ENCODE data around the gene TMSB10. TPM values are rescaled to one million over a fixed set of nuclear protein-coding genes. Genes with fewer than 3 reads are reported as not detected.

Gene TMSB10
- total and polyA plus RNA-seq, 2 of the 13 experiments (the other 11 are each of a cell fraction or from before 2014, with no cell fraction given) = 665 to 708 TPM

DNA sequence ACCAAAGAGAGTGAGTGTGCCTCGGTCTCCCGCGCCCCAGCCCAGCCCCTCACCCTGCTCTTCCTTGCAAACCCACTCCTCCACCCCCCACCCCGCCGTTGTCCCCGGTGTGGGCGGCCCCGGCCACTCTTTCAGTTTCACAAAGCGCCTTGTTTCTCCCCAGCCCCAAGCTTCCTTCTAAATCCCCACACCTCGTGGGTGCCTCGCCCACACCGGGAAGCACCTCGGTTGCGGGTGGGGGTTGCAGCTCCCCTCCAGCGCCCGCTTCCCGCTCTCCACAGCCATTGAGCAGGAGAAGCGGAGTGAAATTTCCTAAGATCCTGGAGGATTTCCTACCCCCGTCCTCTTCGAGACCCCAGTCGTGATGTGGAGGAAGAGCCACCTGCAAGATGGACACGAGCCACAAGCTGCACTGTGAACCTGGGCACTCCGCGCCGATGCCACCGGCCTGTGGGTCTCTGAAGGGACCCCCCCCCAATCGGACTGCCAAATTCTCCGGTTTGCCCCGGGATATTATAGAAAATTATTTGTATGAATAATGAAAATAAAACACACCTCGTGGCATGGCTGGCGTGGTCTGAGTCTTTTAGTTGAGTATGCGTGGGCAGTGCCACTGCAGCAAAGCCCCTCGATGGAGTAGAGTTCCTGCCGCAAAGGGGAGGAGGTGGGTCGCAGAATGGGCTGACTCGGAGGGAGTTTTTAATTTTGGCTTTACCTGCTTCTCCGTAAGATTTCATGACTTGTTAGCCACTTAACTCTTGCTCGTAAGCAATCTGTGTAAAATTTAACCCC lies 848 bp downstream of the TMSB10 start (continued):
- TF ChIP-seq, protein P1, sequence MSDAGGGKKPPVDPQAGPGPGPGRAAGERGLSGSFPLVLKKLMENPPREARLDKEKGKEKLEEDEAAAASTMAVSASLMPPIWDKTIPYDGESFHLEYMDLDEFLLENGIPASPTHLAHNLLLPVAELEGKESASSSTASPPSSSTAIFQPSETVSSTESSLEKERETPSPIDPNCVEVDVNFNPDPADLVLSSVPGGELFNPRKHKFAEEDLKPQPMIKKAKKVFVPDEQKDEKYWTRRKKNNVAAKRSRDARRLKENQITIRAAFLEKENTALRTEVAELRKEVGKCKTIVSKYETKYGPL (CRISPR knock-in tag; IDR thresholded peaks at IDR 0.05) = no peak
- TF ChIP-seq RORA (CRISPR knock-in tag; IDR thresholded peaks at IDR 0.05) (no peak), TCF12 (IDR thresholded peaks at IDR 0.05) (no peak), TCF12 (CRISPR knock-in tag; IDR thresholded peaks at IDR 0.05) (no peak), MTA3 (CRISPR knock-in tag; IDR thresholded peaks at IDR 0.05) (no peak), ZNF343 (CRISPR knock-in tag; IDR thresholded peaks at IDR 0.05) (no peak), ZNF567 (CRISPR knock-in tag; IDR thresholded peaks at IDR 0.05; ENCODE audit: borderline replicate concordance) (no peak), ZNF30 (CRISPR knock-in tag; IDR thresholded peaks at IDR 0.05) (no peak), ZNF253 (CRISPR knock-in tag; IDR thresholded peaks at IDR 0.05; ENCODE audit: borderline replicate concordance) (no peak), ZNF678 (CRISPR knock-in tag; IDR thresholded peaks at IDR 0.05) (no peak), IRF2 (CRISPR knock-in tag; IDR thresholded peaks at IDR 0.05) (no peak), NFE2 (CRISPR knock-in tag; IDR thresholded peaks at IDR 0.05) (no peak), ZNF232 (CRISPR knock-in tag; IDR thresholded peaks at IDR 0.05; ENCODE audit: borderline replicate concordance) (no peak), ZNF383 (CRISPR knock-in tag; IDR thresholded peaks at IDR 0.05; ENCODE audit: borderline replicate concordance) (no peak), CEBPB (IDR thresholded peaks at IDR 0.05; ENCODE audit: borderline replicate concordance, low read depth, low read length) (no peak), AKAP8 (CRISPR knock-in tag; IDR thresholded peaks at IDR 0.05) (no peak), ARID2 (CRISPR knock-in tag; IDR thresholded peaks at IDR 0.05; ENCODE audit: borderline replicate concordance) (no peak), CAMTA2 (CRISPR knock-in tag; IDR thresholded peaks at IDR 0.05; ENCODE audit: borderline replicate concordance) (no peak), NCOR1 (IDR thresholded peaks at IDR 0.05; ENCODE audit: borderline replicate concordance, low read length) (0 out of 2 replicates have a peak, but pooled peaks have one; percentile 8), ZNF776 (CRISPR knock-in tag; IDR thresholded peaks at IDR 0.05) (no peak)
- TF ChIP-seq, protein P2, sequence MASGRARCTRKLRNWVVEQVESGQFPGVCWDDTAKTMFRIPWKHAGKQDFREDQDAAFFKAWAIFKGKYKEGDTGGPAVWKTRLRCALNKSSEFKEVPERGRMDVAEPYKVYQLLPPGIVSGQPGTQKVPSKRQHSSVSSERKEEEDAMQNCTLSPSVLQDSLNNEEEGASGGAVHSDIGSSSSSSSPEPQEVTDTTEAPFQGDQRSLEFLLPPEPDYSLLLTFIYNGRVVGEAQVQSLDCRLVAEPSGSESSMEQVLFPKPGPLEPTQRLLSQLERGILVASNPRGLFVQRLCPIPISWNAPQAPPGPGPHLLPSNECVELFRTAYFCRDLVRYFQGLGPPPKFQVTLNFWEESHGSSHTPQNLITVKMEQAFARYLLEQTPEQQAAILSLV (CRISPR knock-in tag; IDR thresholded peaks at IDR 0.05; ENCODE audit: borderline replicate concordance) = no peak
- TF ChIP-seq, protein P3, sequence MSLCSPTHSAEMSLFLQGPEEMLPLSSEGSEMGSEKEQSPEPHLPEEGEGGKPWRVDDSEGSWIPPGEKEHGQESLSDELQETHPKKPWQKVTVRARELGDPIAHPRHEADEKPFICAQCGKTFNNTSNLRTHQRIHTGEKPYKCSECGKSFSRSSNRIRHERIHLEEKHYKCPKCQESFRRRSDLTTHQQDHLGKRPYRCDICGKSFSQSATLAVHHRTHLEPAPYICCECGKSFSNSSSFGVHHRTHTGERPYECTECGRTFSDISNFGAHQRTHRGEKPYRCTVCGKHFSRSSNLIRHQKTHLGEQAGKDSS (CRISPR knock-in tag; IDR thresholded peaks at IDR 0.05; ENCODE audit: borderline replicate concordance, low read depth) = no peak
- TF ChIP-seq, protein P4, sequence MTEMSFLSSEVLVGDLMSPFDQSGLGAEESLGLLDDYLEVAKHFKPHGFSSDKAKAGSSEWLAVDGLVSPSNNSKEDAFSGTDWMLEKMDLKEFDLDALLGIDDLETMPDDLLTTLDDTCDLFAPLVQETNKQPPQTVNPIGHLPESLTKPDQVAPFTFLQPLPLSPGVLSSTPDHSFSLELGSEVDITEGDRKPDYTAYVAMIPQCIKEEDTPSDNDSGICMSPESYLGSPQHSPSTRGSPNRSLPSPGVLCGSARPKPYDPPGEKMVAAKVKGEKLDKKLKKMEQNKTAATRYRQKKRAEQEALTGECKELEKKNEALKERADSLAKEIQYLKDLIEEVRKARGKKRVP (CRISPR knock-in tag; IDR thresholded peaks at IDR 0.05) = no peak
- TF ChIP-seq, protein P5, sequence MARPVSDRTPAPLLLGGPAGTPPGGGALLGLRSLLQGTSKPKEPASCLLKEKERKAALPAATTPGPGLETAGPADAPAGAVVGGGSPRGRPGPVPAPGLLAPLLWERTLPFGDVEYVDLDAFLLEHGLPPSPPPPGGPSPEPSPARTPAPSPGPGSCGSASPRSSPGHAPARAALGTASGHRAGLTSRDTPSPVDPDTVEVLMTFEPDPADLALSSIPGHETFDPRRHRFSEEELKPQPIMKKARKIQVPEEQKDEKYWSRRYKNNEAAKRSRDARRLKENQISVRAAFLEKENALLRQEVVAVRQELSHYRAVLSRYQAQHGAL (CRISPR knock-in tag; IDR thresholded peaks at IDR 0.05; ENCODE audit: not compliant biosample characterization) = no peak
- TF ChIP-seq, protein P6, sequence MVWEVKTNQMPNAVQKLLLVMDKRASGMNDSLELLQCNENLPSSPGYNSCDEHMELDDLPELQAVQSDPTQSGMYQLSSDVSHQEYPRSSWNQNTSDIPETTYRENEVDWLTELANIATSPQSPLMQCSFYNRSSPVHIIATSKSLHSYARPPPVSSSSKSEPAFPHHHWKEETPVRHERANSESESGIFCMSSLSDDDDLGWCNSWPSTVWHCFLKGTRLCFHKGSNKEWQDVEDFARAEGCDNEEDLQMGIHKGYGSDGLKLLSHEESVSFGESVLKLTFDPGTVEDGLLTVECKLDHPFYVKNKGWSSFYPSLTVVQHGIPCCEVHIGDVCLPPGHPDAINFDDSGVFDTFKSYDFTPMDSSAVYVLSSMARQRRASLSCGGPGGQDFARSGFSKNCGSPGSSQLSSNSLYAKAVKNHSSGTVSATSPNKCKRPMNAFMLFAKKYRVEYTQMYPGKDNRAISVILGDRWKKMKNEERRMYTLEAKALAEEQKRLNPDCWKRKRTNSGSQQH (CRISPR knock-in tag; IDR thresholded peaks at IDR 0.05; ENCODE audit: low read depth) = no peak

Measured in HepG2 (cell line).